ENCODE results near the gene FGFR4. TPM values are rescaled to one million over a fixed set of nuclear protein-coding genes. Genes with fewer than 3 reads are reported as not detected.

The FGFR4 gene
- total and polyA plus RNA-seq, 2 of the 8 experiments (the other 6 are each of a cell fraction or from before 2014, with no cell fraction given), result 61.4 to 88.4 TPM

GRCh38 chr5:177096162-177097015, 9.7 kb downstream of the FGFR4 start:
- H2BK120ac ChIP-seq (replicated peaks; ENCODE audit: low read depth, low read length), result no peak overlapping the region
- H2BK12ac ChIP-seq (ENCODE audit: low read depth, low read length), result no peak overlapping the region
- no peak overlapping the region for H3K4ac ChIP-seq (replicated peaks; ENCODE audit: insufficient read length, low read depth, low read length)
- no peaks in the 10 kb centered on the region for H3K27me3 ChIP-seq (replicated peaks in 1 of 4; ENCODE audit: control insufficient read depth in 3 of 4, extremely low read depth in 1 of 4, insufficient read depth in 3 of 4, low read length in 3 of 4)
- H3K18ac ChIP-seq (ENCODE audit: extremely low read depth, low read length), result no peak overlapping the region
- H2AK5ac ChIP-seq (ENCODE audit: low read depth, low read length), result no peak overlapping the region
- no peak overlapping the region for H3K4me3 ChIP-seq (ENCODE audit: extremely low read depth in 1 of 4, insufficient read depth in 2 of 4, low read depth in 3 of 4, low read length in 4 of 4)
- H2BK15ac ChIP-seq (ENCODE audit: low read length), result no peak overlapping the region
- no peak overlapping the region for H4K8ac ChIP-seq (ENCODE audit: extremely low read depth, insufficient read depth, low read length)
- no peak overlapping the region for H3K4me2 ChIP-seq (ENCODE audit: insufficient read depth in 1 of 2, low read depth in 2 of 2, low read length in 2 of 2)
- ChIA-PET CTCF (ENCODE audit: partially characterized antibody) (interaction anchor here (1.0 to 9.4 kb wide), 4 partner anchors 9 to 24 kb away, joined by 3 to 100 read pairs (median 30); partner anchors contain the start of gene FGFR4), POLR2A (ENCODE audit: partially characterized antibody) (interaction anchor here (0.9 to 4.1 kb wide), 4 partner anchors 8 to 442 kb away, joined by 3 to 23 read pairs (median 13); partner anchors contain the start of genes FGFR4 and NSD1)
- no peak overlapping the region for H4K5ac ChIP-seq (ENCODE audit: insufficient read length, low read depth, low read length)
- H3K14ac ChIP-seq (ENCODE audit: insufficient read length), result no peak overlapping the region
- H3K4me1 ChIP-seq (replicated peaks in 1 of 4; ENCODE audit: control insufficient read depth in 3 of 4, insufficient read depth in 4 of 4, low read length in 3 of 4), result peaks cover 0 to 13% (median 9%) of the 10 kb centered on the region in 4 experiments; a peak in 5 of 7 replicates
- H3K56ac ChIP-seq (replicated peaks; ENCODE audit: insufficient read length, low read depth, low read length), result no peak overlapping the region
- no peak overlapping the region for H3K9ac ChIP-seq (replicated peaks in 1 of 4; ENCODE audit: extremely low read depth in 1 of 4, low read depth in 3 of 4, low read length in 3 of 4)
- peaks cover 17 to 27% (median 23%) of the 10 kb centered on the region in 4 experiments; a peak in 7 of 8 replicates for H3K36me3 ChIP-seq (ENCODE audit: control insufficient read depth in 2 of 4, insufficient read depth in 4 of 4, low read length in 3 of 4)
- no peak overlapping the region for H2BK5ac ChIP-seq (ENCODE audit: low read depth, low read length)
- H3K27ac ChIP-seq (ENCODE audit: low read depth, low read length), result no peak overlapping the region; the same call in 1 of the 2 replicates
- FAIRE-seq (no peak), DNase-seq (ENCODE audit: low read depth in 1 of 2, low spot score in 2 of 2) (no peak)
- H3K23ac ChIP-seq (ENCODE audit: insufficient read length), result no peak overlapping the region
- H3K9me3 ChIP-seq (ENCODE audit: insufficient read depth in 2 of 2, low read depth in 1 of 2, low read length in 1 of 2), result no peaks in the 10 kb centered on the region
- peaks cover 3% of the 10 kb centered on the region in 2 experiments for H4K20me1 ChIP-seq (replicated peaks in 1 of 2; ENCODE audit: control insufficient read depth in 1 of 2, insufficient read depth in 2 of 2, low read length in 2 of 2)
- H2AFZ ChIP-seq (ENCODE audit: low read length), result no peak overlapping the region
- no peak overlapping the region for H2BK20ac ChIP-seq (ENCODE audit: low read length)
- 94% methylated on average over 27 of the region's 29 CpGs; no CpG with 5 or more reads in 1 of the 2 experiments for WGBS, 2 experiments (ENCODE audit: extremely low coverage in 1 of 2, insufficient coverage in 1 of 2, insufficient read length in 1 of 2, insufficient replicate concordance in 2 of 2, low coverage in 1 of 2, low lambda C conversion rate in 2 of 2, missing lambda C conversion rate in 1 of 2)
- H3K79me1 ChIP-seq (ENCODE audit: low read depth, low read length), result 0 out of 2 replicates have a peak, but pooled peaks cover 2% of the 10 kb centered on the region
- H3K79me2 ChIP-seq (ENCODE audit: control insufficient read depth in 1 of 2, insufficient read depth in 2 of 2, low read length in 2 of 2), result no peaks in the 10 kb centered on the region
- no peak overlapping the region for H4K91ac ChIP-seq (replicated peaks; ENCODE audit: insufficient read length, low read length)
- 0 out of 2 replicates have a peak, but pooled peaks cover 1% of the 10 kb centered on the region for H3K23me2 ChIP-seq (ENCODE audit: low read depth, low read length)
- TF ChIP-seq NANOG (IDR thresholded peaks at IDR 0.05; ENCODE audit: insufficient read depth, low read depth, low read length, poor library complexity, severe bottlenecking), result no peak
- no peak for TF ChIP-seq POU5F1 (IDR thresholded peaks at IDR 0.05; ENCODE audit: low read depth, low read length)
- no peak for TF ChIP-seq JUND (IDR thresholded peaks at IDR 0.05; ENCODE audit: low read length)
- no peak for TF ChIP-seq TBP (IDR thresholded peaks at IDR 0.05; ENCODE audit: low read depth, low read length)
- TF ChIP-seq CBX5 (IDR thresholded peaks at IDR 0.05; ENCODE audit: low read depth, low read length), result no peak
- no peak for TF ChIP-seq CHD1 (IDR thresholded peaks at IDR 0.05; ENCODE audit: low read depth, low read length)
- no peak for TF ChIP-seq SUZ12 (IDR thresholded peaks at IDR 0.05; ENCODE audit: low read length)
- no peak for TF ChIP-seq ATF2 (IDR thresholded peaks at IDR 0.05; ENCODE audit: low read length)
- no peak for TF ChIP-seq CHD2 (IDR thresholded peaks at IDR 0.05; ENCODE audit: low read length)
- no peak for TF ChIP-seq KDM1A (IDR thresholded peaks at IDR 0.05; ENCODE audit: borderline replicate concordance, low read length)
